Sigmoid colon (tissue), 7 donors: ENCODE data around the gene PARP14. TPM values are rescaled to one million over a fixed set of nuclear protein-coding genes. Genes with fewer than 3 reads are reported as not detected.

Experiments
- DNase-seq: peaks from one replicate; pipeline ENCODE4 v3.0.0-alpha.2; 2019
- H3K27ac ChIP-seq, 4 donors: fragments of 200-600 bp; sonication (generic); one replicate each; pipeline ENCODE4 v1.5.1; 2016 to 2019; ENCODE audit warnings: mild to moderate bottlenecking in 1 of 4
- H3K27me3 ChIP-seq, 3 donors: fragments of 200-600 bp; sonication (generic); one replicate each; pipeline ENCODE4 v1.5.1; 2019; ENCODE audit warnings: mild to moderate bottlenecking in 1 of 3
- H3K36me3 ChIP-seq, 4 donors: fragments of 200-600 bp; sonication (generic); one replicate each; pipeline ENCODE4 v1.5.1; 2016 to 2019
- H3K4me1 ChIP-seq, 4 donors: fragments of 200-600 bp; sonication (generic); one replicate each; pipeline ENCODE4 v1.5.1; 2017 to 2019
- H3K4me3 ChIP-seq, 4 donors: fragments of 200-600 bp; sonication (generic); one replicate each; pipeline ENCODE4 v1.5.1; 2017 to 2019; ENCODE audit warnings: mild to moderate bottlenecking in 2 of 4, moderate library complexity in 1 of 4
- H3K9me3 ChIP-seq, 4 donors: fragments of 200-600 bp in 3 of 4; sonication (generic) in 3 of 4; one replicate each; pipeline versions ENCODE4 v1.5.1 to v1.6.1; 2013 to 2019
- EP300 ChIP-seq, 4 donors: sonication (generic); formaldehyde crosslinking; IDR thresholded peaks; one replicate each; pipeline ENCODE4 v1.6.1; 2017; ENCODE audit warnings: antibody characterized with exemption in 4 of 4
- POLR2A ChIP-seq, 2 donors: fragments of 450-650 bp; IDR thresholded peaks; one replicate each; pipeline ENCODE4 v1.6.1; 2016; ENCODE audit warnings: antibody characterized with exemption in 2 of 2, mild to moderate bottlenecking in 2 of 2, moderate library complexity in 2 of 2
- POLR2AphosphoS5 ChIP-seq, 4 donors: sonication (generic); formaldehyde crosslinking; IDR thresholded peaks; one replicate each; pipeline ENCODE4 v1.6.1; 2017; ENCODE audit warnings: antibody characterized with exemption in 4 of 4
- WGBS, 2 donors: extraction: QIAGEN DNeasy Blood & Tissue Kit; methylation state at CpG; one replicate each; pipeline ENCODE4 v1.1.7; 2013; 5-methylcytosine and 5-hydroxymethylcytosine counted together
- intact Hi-C: fragments of 100-400 bp; cut with DNase I; formaldehyde crosslinking; loops from one replicate; pipeline ENCODE4 v1.15.1; 2023
- polyA plus RNA-seq, 3 donors: library from polyadenylated mRNA; stranded (reverse); fragments of 200-250 nt; gene quantifications; one replicate each; pipeline ENCODE4 v1.2.3, GENCODE V29; 2013
- total RNA-seq, 4 donors: library from RNA; depleted of rRNA; stranded (reverse); fragments of >200 nt; gene quantifications; one replicate each; pipeline ENCODE4 v1.1.0, GENCODE V29; 2016
- TF ChIP-seq, protein P1 (sequence below), 4 experiments: fragments of 450-650 bp in 3 of 4; fragments of 200-600 bp in 1 of 4; IDR thresholded peaks; one replicate each; pipeline ENCODE4 v1.5.1; 2016 to 2019; ENCODE audit warnings: antibody characterized with exemption in 4 of 4, mild to moderate bottlenecking in 3 of 4, moderate library complexity in 2 of 4
- donor health status: healthy with polysubstance abuse.
- donor health status: Bipolar disorder and iron deficiency.
- donor health status: healthy.

The PARP14 gene
- total and polyA plus RNA-seq, 7 donors, result 4.8 to 90.3 (median 41.7) TPM

DNA sequence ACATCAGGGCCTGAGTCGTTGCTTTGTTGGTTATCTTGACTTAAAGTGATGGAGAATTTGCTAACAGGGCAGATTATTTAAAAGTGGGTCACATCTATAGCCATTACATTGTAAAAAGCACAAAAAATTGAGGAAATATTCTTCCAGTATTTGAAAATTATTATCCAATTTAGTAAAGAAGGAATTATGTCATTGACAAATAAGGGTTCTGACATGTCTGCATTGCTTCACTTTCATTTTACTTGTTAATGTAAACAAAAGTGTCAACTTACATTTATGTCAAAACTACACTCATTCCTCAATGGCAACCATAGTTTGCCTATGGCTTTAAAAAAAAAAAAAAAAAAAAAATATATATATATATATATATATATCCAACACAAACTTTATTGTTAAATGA, 3.4 kb upstream of the PARP14 start:
- 80 to 83% methylated on average over 1 of the region's 1 CpG for WGBS, 2 donors
- no peak for DNase-seq
- intact Hi-C loops, result no loop called here
- no peaks in the 10 kb centered on the region for H3K9me3 ChIP-seq
- TF ChIP-seq POLR2AphosphoS5 (IDR thresholded peaks at IDR 0.05) (no peak), POLR2A (IDR thresholded peaks at IDR 0.05) (no peak), EP300 (IDR thresholded peaks at IDR 0.05) (no peak)
- TF ChIP-seq, protein P1, sequence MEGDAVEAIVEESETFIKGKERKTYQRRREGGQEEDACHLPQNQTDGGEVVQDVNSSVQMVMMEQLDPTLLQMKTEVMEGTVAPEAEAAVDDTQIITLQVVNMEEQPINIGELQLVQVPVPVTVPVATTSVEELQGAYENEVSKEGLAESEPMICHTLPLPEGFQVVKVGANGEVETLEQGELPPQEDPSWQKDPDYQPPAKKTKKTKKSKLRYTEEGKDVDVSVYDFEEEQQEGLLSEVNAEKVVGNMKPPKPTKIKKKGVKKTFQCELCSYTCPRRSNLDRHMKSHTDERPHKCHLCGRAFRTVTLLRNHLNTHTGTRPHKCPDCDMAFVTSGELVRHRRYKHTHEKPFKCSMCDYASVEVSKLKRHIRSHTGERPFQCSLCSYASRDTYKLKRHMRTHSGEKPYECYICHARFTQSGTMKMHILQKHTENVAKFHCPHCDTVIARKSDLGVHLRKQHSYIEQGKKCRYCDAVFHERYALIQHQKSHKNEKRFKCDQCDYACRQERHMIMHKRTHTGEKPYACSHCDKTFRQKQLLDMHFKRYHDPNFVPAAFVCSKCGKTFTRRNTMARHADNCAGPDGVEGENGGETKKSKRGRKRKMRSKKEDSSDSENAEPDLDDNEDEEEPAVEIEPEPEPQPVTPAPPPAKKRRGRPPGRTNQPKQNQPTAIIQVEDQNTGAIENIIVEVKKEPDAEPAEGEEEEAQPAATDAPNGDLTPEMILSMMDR (IDR thresholded peaks at IDR 0.05), result no peak
- H3K4me1 ChIP-seq, result peaks cover 0 to 27% (median 22%) of the 10 kb centered on the region in 4 donors
- H3K4me3 ChIP-seq, result no peak overlapping the region
- no peaks in the 10 kb centered on the region for H3K36me3 ChIP-seq
- no peak overlapping the region for H3K27ac ChIP-seq
- no peaks in the 10 kb centered on the region for H3K27me3 ChIP-seq

DNA sequence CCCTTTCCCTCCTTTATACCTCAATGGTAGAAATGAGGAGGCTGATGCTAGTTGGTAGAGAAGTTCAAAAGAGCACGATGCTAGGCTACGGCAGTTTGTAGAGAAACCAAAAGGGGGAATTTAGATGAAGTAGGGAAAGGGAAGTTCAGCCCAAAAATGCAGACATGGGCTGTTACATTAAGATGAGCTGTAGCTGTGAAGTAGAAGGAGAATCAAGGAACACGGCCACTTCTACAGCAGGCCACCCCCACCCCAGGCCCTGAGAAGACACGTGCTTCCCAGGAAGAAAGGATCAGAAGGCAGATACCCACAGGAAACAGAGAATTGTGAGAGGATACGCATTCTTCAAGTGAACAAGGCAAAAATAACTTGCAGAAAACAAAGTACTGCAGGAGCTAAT, 2.1 kb upstream of the PARP14 start:
- TF ChIP-seq, protein P1 (IDR thresholded peaks at IDR 0.05), result no peak
- TF ChIP-seq POLR2A (IDR thresholded peaks at IDR 0.05) (no peak), POLR2AphosphoS5 (IDR thresholded peaks at IDR 0.05) (no peak), EP300 (IDR thresholded peaks at IDR 0.05) (no peak)
- no peaks in the 10 kb centered on the region for H3K9me3 ChIP-seq
- intact Hi-C loops, result loop anchor here (2.0 kb wide), 3 partner anchors 118 to 1132 kb away; no protein-coding TSS in a partner anchor
- H3K27ac ChIP-seq, result peak overlapping the region; percentile 89 to 97 (median 92)
- no peak for DNase-seq
- WGBS, 2 donors, result 64 to 91% methylated on average over 5 of the region's 5 CpGs
- H3K36me3 ChIP-seq, result no peaks in the 10 kb centered on the region
- H3K27me3 ChIP-seq, result no peaks in the 10 kb centered on the region
- H3K4me1 ChIP-seq, result peaks cover 0 to 34% (median 30%) of the 10 kb centered on the region in 4 donors
- H3K4me3 ChIP-seq, result no peak overlapping the region

DNA sequence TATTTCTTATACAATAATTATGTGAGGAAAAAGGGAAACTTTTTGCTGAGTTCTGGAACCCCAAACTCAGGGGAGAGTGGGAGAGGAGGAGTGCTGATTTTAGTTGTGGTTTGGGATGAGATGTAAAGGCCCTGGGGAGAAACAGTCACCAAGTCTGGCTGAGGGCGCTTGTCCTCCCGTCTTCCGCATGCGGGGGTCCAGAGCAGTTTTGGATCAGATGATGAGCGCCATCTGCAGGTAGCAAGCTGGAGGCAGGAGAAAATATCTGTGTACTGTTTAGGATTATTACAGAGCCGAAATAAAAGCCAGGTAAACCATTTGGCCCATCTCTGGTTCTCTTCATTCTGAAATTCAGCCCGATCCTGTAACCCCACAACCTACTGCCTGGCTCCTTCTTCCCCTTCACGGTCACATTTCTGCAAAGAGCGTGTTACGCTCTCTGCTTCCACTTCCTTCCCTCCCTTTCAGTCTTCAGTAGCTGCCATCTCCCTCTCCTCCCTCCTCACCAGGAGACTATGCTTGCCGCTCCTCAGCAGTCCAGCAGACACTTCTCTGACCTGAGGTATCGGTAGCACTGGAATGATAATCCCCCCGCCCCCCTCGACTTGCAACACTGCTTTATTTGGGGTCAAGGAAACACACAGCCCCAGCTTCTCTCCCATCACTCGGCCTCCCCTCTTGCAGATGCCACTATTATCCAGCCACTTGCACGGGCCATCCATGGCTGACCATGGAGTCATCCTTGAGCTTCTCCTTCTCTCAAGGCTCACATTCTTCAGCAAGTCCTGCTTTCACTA, 1.4 kb upstream of the PARP14 start:
- H3K27me3 ChIP-seq, result no peaks in the 10 kb centered on the region
- no peaks in the 10 kb centered on the region for H3K9me3 ChIP-seq
- 13 to 16% methylated on average over 16 of the region's 16 CpGs for WGBS, 2 donors
- H3K36me3 ChIP-seq, result no peaks in the 10 kb centered on the region
- intact Hi-C loops, result loop anchor here (1.0 to 2.0 kb wide), 5 partner anchors 115 to 1132 kb away; partner anchors contain the start of genes DTX3L and PARP9
- DNase-seq, result peak; percentile 93
- no peak for TF ChIP-seq EP300 (IDR thresholded peaks at IDR 0.05)
- peak in 1 of 4 donors; percentile 24 for TF ChIP-seq POLR2AphosphoS5 (IDR thresholded peaks at IDR 0.05)
- TF ChIP-seq, protein P1 (IDR thresholded peaks at IDR 0.05), result peak; percentile 76 to 86 (median 82)
- H3K4me3 ChIP-seq, result peak overlapping the region in 3 of 4 donors; percentile 69 to 89 (median 80)
- peak overlapping the region; percentile 89 to 97 (median 92) for H3K27ac ChIP-seq
- H3K4me1 ChIP-seq, result peaks cover 0 to 34% (median 32%) of the 10 kb centered on the region in 4 donors

DNA sequence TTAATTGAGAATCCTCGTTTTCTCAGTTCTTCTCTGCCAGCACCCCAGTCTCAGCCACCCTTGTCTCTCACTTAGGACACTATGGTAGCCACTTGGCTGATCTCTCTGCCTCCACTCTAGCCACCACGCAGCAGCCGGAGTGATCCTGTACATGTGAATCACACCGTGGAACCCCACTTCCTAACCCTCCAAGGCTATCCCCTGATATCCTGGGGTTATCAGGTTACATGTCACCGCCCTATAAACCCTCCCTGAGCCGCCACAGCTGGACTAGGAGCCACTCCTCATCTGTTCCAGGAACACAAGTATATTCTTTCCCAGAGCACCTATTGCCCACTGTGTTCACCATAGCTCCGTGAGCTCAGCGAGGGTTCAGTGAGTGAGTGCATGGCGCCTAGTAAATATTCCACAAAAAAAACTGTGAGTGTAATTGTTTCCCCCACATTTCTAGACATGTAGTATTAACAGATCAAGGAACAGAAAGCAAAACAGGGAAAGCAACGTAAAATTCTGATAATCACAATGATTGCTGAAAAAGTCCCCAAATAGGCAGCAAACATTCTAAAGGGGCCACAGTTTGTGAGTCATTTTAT, 661 bp upstream of the PARP14 start:
- no peaks in the 10 kb centered on the region for H3K9me3 ChIP-seq
- intact Hi-C loops, result loop anchor here (1.0 to 10.0 kb wide), 7 partner anchors 116 to 1133 kb away; partner anchors contain the start of genes DTX3L, EAF2, IQCB1 and KPNA1
- H3K27me3 ChIP-seq, result no peaks in the 10 kb centered on the region
- DNase-seq, result no peak
- 33 to 44% methylated on average over 10 of the region's 10 CpGs for WGBS, 2 donors
- H3K4me3 ChIP-seq, result peak overlapping the region; percentile 69 to 89 (median 78)
- H3K27ac ChIP-seq, result peak overlapping the region; percentile 89 to 97 (median 92)
- peaks cover 0 to 34% (median 32%) of the 10 kb centered on the region in 4 donors for H3K4me1 ChIP-seq
- no peaks in the 10 kb centered on the region for H3K36me3 ChIP-seq
- TF ChIP-seq POLR2AphosphoS5 (IDR thresholded peaks at IDR 0.05) (no peak), EP300 (IDR thresholded peaks at IDR 0.05) (no peak), POLR2A (IDR thresholded peaks at IDR 0.05) (no peak)
- TF ChIP-seq, protein P1 (IDR thresholded peaks at IDR 0.05), result no peak
